HepG2 (cell line): ENCODE measurements around the gene LIN28B. TPM values are rescaled to one million over a fixed set of nuclear protein-coding genes. Genes with fewer than 3 reads are reported as not detected.

Experiments used
- ATAC-seq: fragments of 200-7000 bp; cut with Tn5 transposase; 3 replicates; pipeline ENCODE4 v1.9.1; 2020; ENCODE audit warnings: mild to moderate bottlenecking, moderate library complexity
- BruUV-seq: library from RNA; stranded (reverse); fragments of 400-500 nt; replicated peaks from 2 replicates; lab custom pipeline; 2021; lab: Mats Ljungman, UMichigan
- CTCF ChIA-PET: fragments of 300-600 bp; formaldehyde crosslinking; extraction: SDS; loops from one replicate; lab custom pipeline; 2021; ENCODE audit warnings: low total read pairs, inconsistent platforms, low intra/inter-chr PET ratio; lab: Yijun Ruan, JAX
- POLR2A ChIA-PET: fragments of 350-600 bp; sonication (Branson Sonifier 250); formaldehyde crosslinking; loops from one replicate; lab custom pipeline; 2020; ENCODE audit warnings: antibody characterized with exemption, inconsistent platforms; lab: Yijun Ruan, JAX
- DNase-seq: peaks from one replicate; pipeline ENCODE4 v3.0.0-alpha.2; 2015; ENCODE audit warnings: low spot score
- FAIRE-seq: peaks from 3 replicates; lab custom pipeline; 2011; peaks lifted over from hg19 to GRCh38; lab: Jason Lieb, UNC
- H2AFZ ChIP-seq: one replicate; pipeline ENCODE4 v1.6.1; 2011; ENCODE audit warnings: low read length, inconsistent platforms
- H3K27ac ChIP-seq: fragments of 300-600 bp; 3 replicates; pipeline ENCODE4 v1.8.0; 2011; ENCODE audit warnings: mixed run types, mild to moderate bottlenecking, mixed read lengths, low read length, inconsistent platforms; ENCODE audit not compliant: insufficient read depth; ENCODE audit errors: extremely low read length
- H3K27me3 ChIP-seq, 2 experiments: fragments of 200-600 bp in 1 of 2; 2 replicates in 1 of 2; 3 replicates in 1 of 2; pipeline versions ENCODE4 v1.6.0 to v1.8.0; 2011; ENCODE audit warnings: low read length in 2 of 2, mild to moderate bottlenecking in 2 of 2, moderate library complexity in 2 of 2, inconsistent platforms in 1 of 2; ENCODE audit not compliant: insufficient read depth in 2 of 2, control insufficient read depth in 1 of 2
- H3K36me3 ChIP-seq, 2 experiments: fragments of 200-600 bp in 1 of 2; replicated peaks in 1 of 2; 2 replicates in 1 of 2; 3 replicates in 1 of 2; pipeline versions ENCODE4 v1.5.1 to v1.8.0; 2011; ENCODE audit warnings: low read length in 2 of 2, inconsistent platforms in 1 of 2; ENCODE audit not compliant: insufficient read depth in 2 of 2, control insufficient read depth in 1 of 2
- H3K4me1 ChIP-seq: 2 replicates; pipeline ENCODE4 v1.5.1; 2012; ENCODE audit warnings: low read length, inconsistent platforms; ENCODE audit not compliant: insufficient read depth
- H3K4me2 ChIP-seq: 2 replicates; pipeline ENCODE4 v1.6.0; 2011; ENCODE audit warnings: low read depth, low read length, inconsistent platforms
- H3K4me3 ChIP-seq, 3 experiments: fragments of 200-600 bp in 1 of 3; sonication (generic), shearing (Covaris generic) in 1 of 3; replicated peaks in 1 of 3; 2 replicates each; pipeline ENCODE4 v1.5.1; 2011 to 2016; ENCODE audit warnings: low read length in 3 of 3, inconsistent platforms in 2 of 3, low read depth in 2 of 3, mild to moderate bottlenecking in 2 of 3, control low read depth in 1 of 3, mixed read lengths in 1 of 3; ENCODE audit not compliant: insufficient read depth in 1 of 3
- H3K79me2 ChIP-seq: one replicate; pipeline ENCODE4 v1.6.1; 2011; ENCODE audit warnings: low read length, inconsistent platforms; ENCODE audit not compliant: insufficient read depth
- H3K9ac ChIP-seq: 2 replicates; pipeline ENCODE4 v1.6.0; 2011; ENCODE audit warnings: mild to moderate bottlenecking, low read depth, low read length, inconsistent platforms; ENCODE audit not compliant: insufficient read depth
- H3K9me3 ChIP-seq: 2 replicates; pipeline ENCODE4 v1.5.1; 2012; ENCODE audit warnings: mild to moderate bottlenecking, low read length
- H4K20me1 ChIP-seq: 2 replicates; pipeline ENCODE4 v1.6.0; 2011; ENCODE audit warnings: inconsistent platforms, mild to moderate bottlenecking, low read length, moderate library complexity; ENCODE audit not compliant: insufficient read depth
- ARID4A ChIP-seq: sonication (generic); formaldehyde crosslinking; IDR thresholded peaks from 2 replicates; pipeline ENCODE4 v1.5.0; 2020; ENCODE audit warnings: mild to moderate bottlenecking, missing genetic modification reagents, borderline replicate concordance
- ETV6 ChIP-seq: sonication (generic); formaldehyde crosslinking; conservative IDR thresholded peaks from 2 replicates; pipeline ENCODE4 v1.4.0; 2020; ENCODE audit warnings: missing genetic modification reagents
- KDM3A ChIP-seq: IDR thresholded peaks from 2 replicates; pipeline ENCODE4 v1.6.1; 2018; ENCODE audit warnings: low read depth, missing compliant biosample characterization
- KDM6A ChIP-seq: IDR thresholded peaks from 2 replicates; pipeline ENCODE4 v1.6.1; 2016; ENCODE audit warnings: low read depth
- MEF2D ChIP-seq: sonication (generic); formaldehyde crosslinking; IDR thresholded peaks from 2 replicates; pipeline ENCODE4 v1.5.1; 2020; ENCODE audit warnings: mild to moderate bottlenecking, missing genetic modification reagents
- MYPOP ChIP-seq: sonication (generic); formaldehyde crosslinking; IDR thresholded peaks from 2 replicates; pipeline ENCODE4 v1.8.1; 2023; ENCODE audit warnings: mild to moderate bottlenecking, moderate library complexity, missing genetic modification reagents
- ZNF572 ChIP-seq: sonication (generic); formaldehyde crosslinking; IDR thresholded peaks from 2 replicates; pipeline ENCODE4 v1.5.1; 2020; ENCODE audit warnings: mild to moderate bottlenecking, missing genetic modification reagents
- ZNF605 ChIP-seq: sonication (generic); formaldehyde crosslinking; IDR thresholded peaks from 2 replicates; pipeline ENCODE4 v1.8.0; 2022; ENCODE audit warnings: mild to moderate bottlenecking, missing genetic modification reagents
- ZNF720 ChIP-seq: sonication (generic); formaldehyde crosslinking; IDR thresholded peaks from 2 replicates; pipeline ENCODE4 v1.4.0; 2020; ENCODE audit warnings: missing genetic modification reagents
- ZNF784 ChIP-seq: sonication (generic); formaldehyde crosslinking; IDR thresholded peaks from 2 replicates; pipeline ENCODE4 v1.5.1; 2020; ENCODE audit warnings: missing genetic modification reagents, mild to moderate bottlenecking, borderline replicate concordance
- WGBS: methylation state at CpG from one replicate; pipeline ENCODE4 v1.1.6; 2017; ENCODE audit warnings: low lambda C conversion rate; 5-methylcytosine and 5-hydroxymethylcytosine counted together
- in situ Hi-C: cut with HindIII; loops from 2 replicates; pipeline ENCODE4 v1.10.0; 2017; ENCODE audit warnings: low pct_unique_long_range_greater_than_20kb; ENCODE audit not compliant: extremely low pct_ligation_motif_present
- intact Hi-C: fragments of 100-400 bp; cut with micrococcal nuclease; formaldehyde crosslinking; loops from one replicate; pipeline ENCODE4 v1.10.0; 2022; ENCODE audit not compliant: unreplicated experiment
- polyA plus RNA-seq, 8 experiments: library from polyadenylated mRNA; depleted of rRNA in 3 of 8; stranded (reverse) in 7 of 8; unstranded in 1 of 8; fragments of >200 nt; fragmentation: Illumina TruSeq in 4 of 8; extraction: Trizol in 4 of 8; gene quantifications; 2 replicates each; pipeline versions ENCODE4 v1.2.1 to v1.2.3, GENCODE V29; 2011 to 2016; ENCODE audit warnings: low read depth in 4 of 8, missing spikeins in 1 of 8, mixed read lengths in 1 of 8; ENCODE audit not compliant: insufficient read depth in 1 of 8
- total RNA-seq, 5 experiments: library from RNA; depleted of rRNA; stranded (reverse); fragments of >200 nt; fragmentation: Illumina TruSeq; extraction: Trizol; gene quantifications; 2 replicates each; pipeline ENCODE4 v1.2.3, GENCODE V29; 2016; ENCODE audit warnings: low read depth in 1 of 5

LIN28B gene
- total and polyA plus RNA-seq, 2 of the 13 experiments (the other 11 are each of a cell fraction or from before 2014, with no cell fraction given) = 14.5 to 56.8 TPM

- H3K4me1 ChIP-seq = no peaks in the 10 kb centered on the region
- in situ Hi-C loops (no loop called here), intact Hi-C loops (no loop called here)
- ChIA-PET POLR2A (no interaction called here), CTCF (no interaction called here)
- BruUV-seq = no TSS peak
- no peaks in the 10 kb centered on the region for H3K79me2 ChIP-seq
- no peaks in the 10 kb centered on the region for H3K9me3 ChIP-seq
- TF ChIP-seq MYPOP (CRISPR knock-in tag) = no peak
- no peak for TF ChIP-seq ARID4A (CRISPR knock-in tag)
- no peak for TF ChIP-seq ZNF572 (CRISPR knock-in tag)
- no peak for TF ChIP-seq KDM6A
- no peak for TF ChIP-seq ETV6 (CRISPR knock-in tag)
- no peak for TF ChIP-seq ZNF720
- TF ChIP-seq ZNF784 (CRISPR knock-in tag) = no peak
- TF ChIP-seq MEF2D = no peak
- TF ChIP-seq ZNF605 (CRISPR knock-in tag) = no peak
- no peak for TF ChIP-seq KDM3A (CRISPR knock-in tag)
- WGBS = 58% methylated on average over 3 of the region's 3 CpGs
- FAIRE-seq (no peak), ATAC-seq (no peak), DNase-seq (no peak)
- no peak overlapping the region for H3K27ac ChIP-seq
- no peaks in the 10 kb centered on the region for H3K27me3 ChIP-seq
- no peak overlapping the region for H3K4me3 ChIP-seq
- no peak overlapping the region for H2AFZ ChIP-seq
- H3K4me2 ChIP-seq = no peak overlapping the region
- no peak overlapping the region for H3K9ac ChIP-seq
- H4K20me1 ChIP-seq = no peaks in the 10 kb centered on the region
- no peaks in the 10 kb centered on the region for H3K36me3 ChIP-seq
Measured at GRCh38 chr6:105121981-105122380, 165.1 kb downstream of the LIN28B start.
